Suprapubic skin (tissue), 4 donors: ENCODE data around the gene DPM1.
"Not testable (repeated sequence)": the region's sequence is repeated elsewhere in the genome, so short reads cannot be mapped to it uniquely, and the experiment has no call there.

Experiments
- CTCF ChIP-seq, 2 donors: fragments of 200-600 bp in 1 of 2; fragments of 450-650 bp in 1 of 2; sonication (generic) in 1 of 2; IDR thresholded peaks; one replicate each; pipeline ENCODE4 v1.5.1; 2016 to 2019; ENCODE audit warnings: antibody characterized with exemption in 2 of 2, mild to moderate bottlenecking in 1 of 2, moderate library complexity in 1 of 2
- EP300 ChIP-seq: sonication (generic); formaldehyde crosslinking; IDR thresholded peaks from one replicate; pipeline ENCODE4 v1.6.1; 2017; ENCODE audit warnings: antibody characterized with exemption
- POLR2A ChIP-seq, 2 donors: fragments of 450-650 bp; IDR thresholded peaks; one replicate each; pipeline ENCODE4 v1.6.1; 2017; ENCODE audit warnings: antibody characterized with exemption in 2 of 2, mild to moderate bottlenecking in 2 of 2, moderate library complexity in 2 of 2
- POLR2AphosphoS5 ChIP-seq, 3 donors: sonication (generic); formaldehyde crosslinking; IDR thresholded peaks; one replicate each; pipeline ENCODE4 v1.6.1; 2017; ENCODE audit warnings: antibody characterized with exemption in 3 of 3

GRCh38 chr20:50978533-50978932 lies 20.2 kb upstream of the DPM1 start:
- TF ChIP-seq POLR2AphosphoS5 (IDR thresholded peaks at IDR 0.05); CTCF (IDR thresholded peaks at IDR 0.05); POLR2A (IDR thresholded peaks at IDR 0.05); EP300: not testable (repeated sequence)
